ENCODE measurements around the gene RGS9. TPM values are rescaled to one million over a fixed set of nuclear protein-coding genes. Genes with fewer than 3 reads are reported as not detected.

The RGS9 gene
- total and polyA plus RNA-seq, 2 of the 13 experiments (the other 11 are each of a cell fraction or from before 2014, with no cell fraction given) = 0.44 to 0.74 TPM

GRCh38 chr17:65130832-65131231 is 6.3 kb upstream of the RGS9 start (continued):
- TF ChIP-seq ZNF280B (CRISPR knock-in tag; IDR thresholded peaks at IDR 0.05; ENCODE audit: borderline replicate concordance) (no peak), TARDBP (CRISPR knock-in tag; IDR thresholded peaks at IDR 0.05) (no peak), ZNF343 (CRISPR knock-in tag; IDR thresholded peaks at IDR 0.05) (no peak), CEBPB (IDR thresholded peaks at IDR 0.05; ENCODE audit: borderline replicate concordance, low read depth, low read length) (no peak), GABPB1 (CRISPR knock-in tag; IDR thresholded peaks at IDR 0.05) (peak; percentile 20; the same call in 1 of the 2 replicates), DRAP1 (CRISPR knock-in tag; IDR thresholded peaks at IDR 0.05) (0 out of 2 replicates have a peak, but pooled peaks have one; percentile 34), ZNF607 (CRISPR knock-in tag; IDR thresholded peaks at IDR 0.05; ENCODE audit: borderline replicate concordance) (no peak), ZNF10 (CRISPR knock-in tag; IDR thresholded peaks at IDR 0.05; ENCODE audit: borderline replicate concordance, low read depth) (no peak), RFXAP (CRISPR knock-in tag; IDR thresholded peaks at IDR 0.05; ENCODE audit: borderline replicate concordance) (no peak), ZNF205 (CRISPR knock-in tag; IDR thresholded peaks at IDR 0.05) (no peak), TEAD2 (CRISPR knock-in tag; IDR thresholded peaks at IDR 0.05) (no peak), HIC2 (CRISPR knock-in tag; IDR thresholded peaks at IDR 0.05; ENCODE audit: low read depth) (no peak), ZNF577 (CRISPR knock-in tag; IDR thresholded peaks at IDR 0.05; ENCODE audit: borderline replicate concordance, low read depth) (no peak), PRDM10 (CRISPR knock-in tag; IDR thresholded peaks at IDR 0.05; ENCODE audit: low read depth) (peak; percentile 84), ZNF230 (CRISPR knock-in tag; IDR thresholded peaks at IDR 0.05) (no peak), SIN3A (IDR thresholded peaks at IDR 0.05; ENCODE audit: borderline replicate concordance, low read depth, low read length) (no peak), SIX1 (CRISPR knock-in tag; IDR thresholded peaks at IDR 0.05; ENCODE audit: borderline replicate concordance) (no peak), DNMT3B (CRISPR knock-in tag; conservative IDR thresholded peaks at IDR 0.05) (no peak), TFDP2 (CRISPR knock-in tag; IDR thresholded peaks at IDR 0.05) (0 out of 2 replicates have a peak, but pooled peaks have one; percentile 27), NFIB (CRISPR knock-in tag; IDR thresholded peaks at IDR 0.05; ENCODE audit: borderline replicate concordance) (no peak), MED1 (CRISPR knock-in tag; IDR thresholded peaks at IDR 0.05) (0 out of 2 replicates have a peak, but pooled peaks have one; percentile 13), AGO2 (optimal IDR thresholded peaks at IDR 0.05; ENCODE audit: low read depth, low read length) (no peak)

All from HepG2 (cell line).